Fibroblast of lung (primary cell): ENCODE measurements around the gene CRLF2. TPM values are rescaled to one million over a fixed set of nuclear protein-coding genes. Genes with fewer than 3 reads are reported as not detected.
"Not testable (repeated sequence)": the region's sequence is repeated elsewhere in the genome, so short reads cannot be mapped to it uniquely, and the experiment has no call there.

Experiments
- DNase-seq, 2 donors: peaks; one replicate each; pipeline versions ENCODE4 v3.0.0 to v3.0.0-alpha.2; 2010; ENCODE audit warnings: low read depth in 2 of 2
- H2AFZ ChIP-seq: 2 replicates; pipeline ENCODE4 v1.5.1; 2012; ENCODE audit warnings: low read length, control low read depth, inconsistent platforms
- H3K27ac ChIP-seq: 2 replicates; pipeline ENCODE4 v1.5.1; 2011; ENCODE audit warnings: low read length, control low read depth; ENCODE audit not compliant: insufficient read depth
- H3K27me3 ChIP-seq: 2 replicates; pipeline ENCODE4 v1.5.1; 2011; ENCODE audit warnings: mild to moderate bottlenecking, low read length; ENCODE audit not compliant: control insufficient read depth, insufficient read depth
- H3K36me3 ChIP-seq: 2 replicates; pipeline ENCODE4 v1.5.1; 2011; ENCODE audit warnings: low read length; ENCODE audit not compliant: control insufficient read depth, insufficient read depth
- H3K4me1 ChIP-seq: 2 replicates; pipeline ENCODE4 v1.5.1; 2011; ENCODE audit warnings: low read length; ENCODE audit not compliant: control insufficient read depth, insufficient read depth; ENCODE audit errors: extremely low read depth
- H3K4me2 ChIP-seq: 2 replicates; pipeline ENCODE4 v1.5.1; 2011; ENCODE audit warnings: low read length, control low read depth; ENCODE audit not compliant: insufficient read depth; ENCODE audit errors: extremely low read depth
- H3K4me3 ChIP-seq, 4 experiments: fragments of 200-600 bp in 1 of 4; sonication (generic) in 1 of 4; replicated peaks in 1 of 4; 2 replicates each; pipeline ENCODE4 v1.5.1; 2011 to 2016; ENCODE audit warnings: low read length in 4 of 4, low read depth in 3 of 4, mild to moderate bottlenecking in 3 of 4, control low read depth in 2 of 4, inconsistent platforms in 1 of 4, mixed read lengths in 1 of 4; ENCODE audit not compliant: insufficient read depth in 1 of 4; ENCODE audit errors: control extremely low read depth in 1 of 4
- H3K79me2 ChIP-seq: 2 replicates; pipeline ENCODE4 v1.5.1; 2012; ENCODE audit warnings: mild to moderate bottlenecking, low read length, inconsistent platforms; ENCODE audit not compliant: control insufficient read depth, insufficient read depth
- H3K9ac ChIP-seq: 2 replicates; pipeline ENCODE4 v1.5.1; 2011; ENCODE audit warnings: mild to moderate bottlenecking, low read length, control low read depth; ENCODE audit not compliant: insufficient read depth
- H3K9me3 ChIP-seq: 2 replicates; pipeline ENCODE4 v1.5.1; 2012; ENCODE audit warnings: low read depth, low read length; ENCODE audit not compliant: control insufficient read depth, insufficient read depth
- H4K20me1 ChIP-seq: 2 replicates; pipeline ENCODE4 v1.5.1; 2011; ENCODE audit warnings: low read length; ENCODE audit not compliant: control insufficient read depth, insufficient read depth; ENCODE audit errors: extremely low read depth
- EZH2 ChIP-seq: IDR thresholded peaks from 2 replicates; pipeline ENCODE4 v1.5.1; 2012; ENCODE audit warnings: low read length, control low read depth, mild to moderate bottlenecking; ENCODE audit errors: missing control alignments
- polyA plus RNA-seq, 2 donors: library from polyadenylated mRNA; depleted of rRNA in 1 of 2; stranded (reverse) in 1 of 2; unstranded in 1 of 2; fragments of >200 nt; gene quantifications; 2 replicates each; pipeline ENCODE4 v1.2.1, GENCODE V29; 2011 to 2012; ENCODE audit warnings: missing spikeins in 1 of 2
- total RNA-seq: library from RNA; depleted of rRNA; stranded (reverse); fragments of >200 nt; gene quantifications from 2 replicates; pipeline ENCODE4 v1.2.1, GENCODE V29; 2014
- TF ChIP-seq, protein P1 (sequence below), 2 donors: IDR thresholded peaks in 1 of 2; conservative IDR thresholded peaks in 1 of 2; 1 replicate in 1 of 2; 2 replicates in 1 of 2; pipeline ENCODE4 v1.5.1; 2011 to 2012; ENCODE audit warnings: low read length in 2 of 2, control low read depth in 1 of 2, inconsistent platforms in 1 of 2, low read depth in 1 of 2, mild to moderate bottlenecking in 1 of 2

The CRLF2 gene
- total and polyA plus RNA-seq, 2 donors (not counting 1 experiment from before 2014, with no cell fraction given), result not detected

DNA sequence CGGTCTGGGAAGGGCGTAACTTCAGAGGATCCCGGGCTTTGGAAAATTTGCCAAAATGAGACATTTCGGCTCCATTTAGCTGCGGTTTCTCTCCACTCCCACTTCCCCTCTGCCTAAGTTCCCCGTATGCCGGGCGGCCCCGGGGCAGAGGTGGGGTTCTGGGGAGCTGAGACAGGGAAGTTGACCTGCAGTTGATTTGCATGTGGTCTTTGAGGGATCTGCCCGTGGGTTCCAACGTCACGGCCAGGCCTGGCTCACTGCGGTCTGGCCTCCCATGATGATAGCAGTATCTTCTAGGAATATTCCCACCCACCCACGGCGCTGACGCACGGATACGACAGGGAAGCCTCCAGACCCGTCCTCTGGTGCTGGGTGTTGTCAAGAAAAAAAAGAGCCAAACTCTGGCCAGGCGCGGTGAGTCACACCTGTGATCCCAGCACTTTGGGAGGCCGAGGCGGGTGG is 27.3 kb upstream of the CRLF2 start:
- no peaks in the 10 kb centered on the region for H3K9me3 ChIP-seq

DNA sequence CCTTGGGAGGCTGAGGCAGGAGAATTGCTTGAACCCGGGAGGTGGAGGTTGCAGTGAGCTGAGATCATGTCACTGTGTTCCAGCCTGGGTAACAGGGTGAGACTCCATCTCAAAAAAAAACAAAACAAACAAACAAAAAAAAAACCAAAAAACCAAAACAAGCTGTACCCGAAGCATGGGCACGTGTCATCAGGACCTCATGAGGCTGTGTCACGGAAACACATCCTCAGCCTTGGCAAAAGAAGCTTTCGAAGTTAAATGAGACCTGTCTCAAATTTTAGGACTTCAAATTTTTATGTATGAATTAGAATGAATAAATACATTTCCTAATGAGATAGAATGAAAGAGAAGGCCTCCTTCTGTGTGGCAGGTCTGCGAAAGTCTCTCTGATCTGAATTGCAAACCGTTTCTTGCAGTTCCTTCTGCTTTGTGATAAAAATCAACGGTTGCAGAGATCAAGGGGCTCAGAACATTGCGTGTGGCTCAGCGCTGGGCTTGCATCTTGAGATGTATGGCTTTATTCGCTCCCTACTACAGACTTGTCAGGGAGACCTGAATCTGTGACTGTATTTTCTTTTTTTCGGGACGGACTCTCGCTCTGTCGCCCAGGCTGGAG is 19.5 kb upstream of the CRLF2 start:
- no peaks in the 10 kb centered on the region for H3K36me3 ChIP-seq
- no peaks in the 10 kb centered on the region for H3K9me3 ChIP-seq
- TF ChIP-seq EZH2, result no peak
- TF ChIP-seq, protein P1, sequence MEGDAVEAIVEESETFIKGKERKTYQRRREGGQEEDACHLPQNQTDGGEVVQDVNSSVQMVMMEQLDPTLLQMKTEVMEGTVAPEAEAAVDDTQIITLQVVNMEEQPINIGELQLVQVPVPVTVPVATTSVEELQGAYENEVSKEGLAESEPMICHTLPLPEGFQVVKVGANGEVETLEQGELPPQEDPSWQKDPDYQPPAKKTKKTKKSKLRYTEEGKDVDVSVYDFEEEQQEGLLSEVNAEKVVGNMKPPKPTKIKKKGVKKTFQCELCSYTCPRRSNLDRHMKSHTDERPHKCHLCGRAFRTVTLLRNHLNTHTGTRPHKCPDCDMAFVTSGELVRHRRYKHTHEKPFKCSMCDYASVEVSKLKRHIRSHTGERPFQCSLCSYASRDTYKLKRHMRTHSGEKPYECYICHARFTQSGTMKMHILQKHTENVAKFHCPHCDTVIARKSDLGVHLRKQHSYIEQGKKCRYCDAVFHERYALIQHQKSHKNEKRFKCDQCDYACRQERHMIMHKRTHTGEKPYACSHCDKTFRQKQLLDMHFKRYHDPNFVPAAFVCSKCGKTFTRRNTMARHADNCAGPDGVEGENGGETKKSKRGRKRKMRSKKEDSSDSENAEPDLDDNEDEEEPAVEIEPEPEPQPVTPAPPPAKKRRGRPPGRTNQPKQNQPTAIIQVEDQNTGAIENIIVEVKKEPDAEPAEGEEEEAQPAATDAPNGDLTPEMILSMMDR (conservative IDR thresholded peaks at IDR 0.05 in 1 of 2, IDR thresholded peaks at IDR 0.05 in 1 of 2; ENCODE audit: low read depth in 1 of 2, low read length in 2 of 2), result no peak
- no peak overlapping the region for H2AFZ ChIP-seq
- no peaks in the 10 kb centered on the region for H3K79me2 ChIP-seq
- no peaks in the 10 kb centered on the region for H4K20me1 ChIP-seq
- no peak overlapping the region for H3K27ac ChIP-seq
- DNase-seq, result no peak
- H3K4me3 ChIP-seq, result no peak overlapping the region
- no peaks in the 10 kb centered on the region for H3K27me3 ChIP-seq
- no peaks in the 10 kb centered on the region for H3K4me1 ChIP-seq
- H3K4me2 ChIP-seq, result no peak overlapping the region
- no peak overlapping the region for H3K9ac ChIP-seq

More for the DNA sequence above, 27.3 kb upstream of the CRLF2 start:
- H2AFZ ChIP-seq, result no peak overlapping the region
- no peaks in the 10 kb centered on the region for H3K79me2 ChIP-seq
- no peak for DNase-seq
- H3K36me3 ChIP-seq, result no peaks in the 10 kb centered on the region
- no peaks in the 10 kb centered on the region for H3K4me1 ChIP-seq
- TF ChIP-seq, protein P1 (conservative IDR thresholded peaks at IDR 0.05 in 1 of 2, IDR thresholded peaks at IDR 0.05 in 1 of 2; ENCODE audit: low read depth in 1 of 2, low read length in 2 of 2), result no peak
- no peak for TF ChIP-seq EZH2
- H3K27ac ChIP-seq, result no peak overlapping the region
- no peak overlapping the region for H3K4me2 ChIP-seq
- H3K27me3 ChIP-seq, result no peaks in the 10 kb centered on the region
- H3K9ac ChIP-seq, result no peak overlapping the region
- H4K20me1 ChIP-seq, result no peaks in the 10 kb centered on the region
- H3K4me3 ChIP-seq, result no peak overlapping the region

DNA sequence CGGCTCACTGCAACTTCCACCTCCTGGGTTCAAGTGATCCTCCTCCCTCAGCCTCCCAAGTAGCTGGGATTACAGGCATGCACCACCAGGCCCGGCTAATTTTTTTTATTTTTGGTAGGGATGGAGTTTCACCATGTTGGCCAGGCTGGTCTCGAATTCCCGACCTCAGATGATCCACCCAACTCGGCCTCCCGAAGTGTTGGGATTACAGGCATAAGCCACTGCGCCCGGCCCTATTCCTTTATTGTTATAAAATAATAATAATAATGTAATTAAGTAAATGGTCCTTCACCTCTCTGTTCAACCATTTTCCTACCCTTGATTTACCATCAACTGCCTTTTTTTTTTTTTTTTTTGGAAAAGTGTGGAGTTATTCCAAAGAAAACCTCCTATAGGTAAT is 15.7 kb upstream of the CRLF2 start:
- H3K4me2 ChIP-seq, H3K27ac ChIP-seq, H3K4me3 ChIP-seq, H4K20me1 ChIP-seq, H3K4me1 ChIP-seq, H2AFZ ChIP-seq, H3K9ac ChIP-seq, DNase-seq, H3K27me3 ChIP-seq, H3K36me3 ChIP-seq, H3K9me3 ChIP-seq, H3K79me2 ChIP-seq: not testable (repeated sequence)
